ENCODE data around the gene RPS6KC1. TPM values are rescaled to one million over a fixed set of nuclear protein-coding genes. Genes with fewer than 3 reads are reported as not detected.

RPS6KC1 gene
- total RNA-seq, 1 donor from 2014 or later: 32.6 TPM

DNA sequence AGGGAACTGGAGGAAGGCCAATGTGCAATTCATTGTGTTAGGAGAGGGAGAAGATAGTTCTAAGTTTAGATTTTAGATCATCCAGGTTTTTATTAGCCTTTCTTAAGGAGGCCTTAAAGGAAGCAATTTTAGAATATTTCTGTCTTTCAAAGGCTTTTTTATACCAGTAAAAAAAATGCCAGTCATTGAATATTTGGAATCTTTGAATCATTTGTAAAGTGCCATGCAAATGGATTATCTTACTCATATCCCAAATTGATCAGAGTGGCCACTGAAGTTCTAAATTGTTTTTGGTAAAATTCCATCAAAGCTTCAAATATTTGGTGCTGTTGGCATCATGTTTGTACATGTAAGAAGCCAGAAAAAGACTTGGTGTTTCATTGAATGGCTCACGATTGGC, 244.8 kb downstream of the RPS6KC1 start:
- H3K9ac ChIP-seq: no peak overlapping the region
- no peak for DNase-seq (ENCODE audit: low spot score)
- no peaks in the 10 kb centered on the region for H3K27me3 ChIP-seq
- Mint-ChIP-seq H3K9me3 (no peaks in the 10 kb centered on the region), H3K27me3 (ENCODE audit: insufficient read depth, low read depth) (no peaks in the 10 kb centered on the region), H3K4me1 (peaks cover 3% of the 10 kb centered on the region), H3K36me3 (no peaks in the 10 kb centered on the region), H3K4me3 (no peak overlapping the region), H3K27ac (no peak overlapping the region)
- H3K9me3 ChIP-seq (ENCODE audit: low read depth): no peaks in the 10 kb centered on the region
- H3K4me1 ChIP-seq: peaks cover 11% of the 10 kb centered on the region
- H3K79me2 ChIP-seq (ENCODE audit: low read depth): no peaks in the 10 kb centered on the region
- H3K27ac ChIP-seq: no peak overlapping the region
- H3K4me3 ChIP-seq: no peak overlapping the region
- no peaks in the 10 kb centered on the region for H4K20me1 ChIP-seq (ENCODE audit: low read depth)
- no peaks in the 10 kb centered on the region for H3K36me3 ChIP-seq
- no peaks in the 10 kb centered on the region for H3F3A ChIP-seq (ENCODE audit: low read depth)
- H2AFZ ChIP-seq (replicated peaks): no peak overlapping the region
- no peak overlapping the region for H3K4me2 ChIP-seq
- TF ChIP-seq EZH2phosphoT487 (IDR thresholded peaks at IDR 0.05): no peak
- no peak for TF ChIP-seq EZH2 (IDR thresholded peaks at IDR 0.05)
- TF ChIP-seq, protein P1, sequence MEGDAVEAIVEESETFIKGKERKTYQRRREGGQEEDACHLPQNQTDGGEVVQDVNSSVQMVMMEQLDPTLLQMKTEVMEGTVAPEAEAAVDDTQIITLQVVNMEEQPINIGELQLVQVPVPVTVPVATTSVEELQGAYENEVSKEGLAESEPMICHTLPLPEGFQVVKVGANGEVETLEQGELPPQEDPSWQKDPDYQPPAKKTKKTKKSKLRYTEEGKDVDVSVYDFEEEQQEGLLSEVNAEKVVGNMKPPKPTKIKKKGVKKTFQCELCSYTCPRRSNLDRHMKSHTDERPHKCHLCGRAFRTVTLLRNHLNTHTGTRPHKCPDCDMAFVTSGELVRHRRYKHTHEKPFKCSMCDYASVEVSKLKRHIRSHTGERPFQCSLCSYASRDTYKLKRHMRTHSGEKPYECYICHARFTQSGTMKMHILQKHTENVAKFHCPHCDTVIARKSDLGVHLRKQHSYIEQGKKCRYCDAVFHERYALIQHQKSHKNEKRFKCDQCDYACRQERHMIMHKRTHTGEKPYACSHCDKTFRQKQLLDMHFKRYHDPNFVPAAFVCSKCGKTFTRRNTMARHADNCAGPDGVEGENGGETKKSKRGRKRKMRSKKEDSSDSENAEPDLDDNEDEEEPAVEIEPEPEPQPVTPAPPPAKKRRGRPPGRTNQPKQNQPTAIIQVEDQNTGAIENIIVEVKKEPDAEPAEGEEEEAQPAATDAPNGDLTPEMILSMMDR (IDR thresholded peaks at IDR 0.05): no peak

DNA sequence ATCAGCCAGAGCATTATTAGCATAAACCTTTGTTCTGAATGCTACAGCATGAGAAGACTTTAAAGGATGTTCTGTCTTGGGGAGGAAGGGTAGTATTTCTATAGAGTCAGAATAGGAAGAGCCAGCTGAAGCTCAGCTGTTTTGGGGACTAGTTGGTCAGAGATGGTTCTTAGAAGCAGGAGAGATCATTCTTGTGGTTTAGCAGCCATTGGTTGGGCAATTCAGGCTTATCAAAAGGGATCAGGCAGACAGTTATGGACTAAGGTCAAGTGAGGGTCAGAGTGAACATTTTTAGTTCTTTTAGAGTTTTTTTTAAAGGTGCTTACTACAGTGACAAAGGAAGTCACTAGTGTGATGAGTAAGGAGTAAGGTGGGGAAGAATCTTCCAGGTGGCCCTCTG, 245.5 kb downstream of the RPS6KC1 start:
- Histone ChIP-seq H3K4me2 (no peak overlapping the region), H3K27ac (no peak overlapping the region), H3K9me3 (ENCODE audit: low read depth) (no peaks in the 10 kb centered on the region), H3K36me3 (no peaks in the 10 kb centered on the region), H3K4me1 (peaks cover 11% of the 10 kb centered on the region), H3K4me3 (no peak overlapping the region), H3F3A (ENCODE audit: low read depth) (no peaks in the 10 kb centered on the region), H3K79me2 (ENCODE audit: low read depth) (no peaks in the 10 kb centered on the region), H4K20me1 (ENCODE audit: low read depth) (no peaks in the 10 kb centered on the region), H3K9ac (no peak overlapping the region), H3K27me3 (no peaks in the 10 kb centered on the region), H2AFZ (replicated peaks) (no peak overlapping the region)
- Mint-ChIP-seq H3K9me3 (no peaks in the 10 kb centered on the region), H3K4me3 (no peak overlapping the region), H3K27me3 (ENCODE audit: insufficient read depth, low read depth) (no peaks in the 10 kb centered on the region), H3K36me3 (no peaks in the 10 kb centered on the region), H3K27ac (no peak overlapping the region), H3K4me1 (peaks cover 3% of the 10 kb centered on the region)
- DNase-seq (ENCODE audit: low spot score): no peak
- TF ChIP-seq, protein P1 (IDR thresholded peaks at IDR 0.05): no peak
- TF ChIP-seq EZH2phosphoT487 (IDR thresholded peaks at IDR 0.05) (no peak), EZH2 (IDR thresholded peaks at IDR 0.05) (no peak)

DNA sequence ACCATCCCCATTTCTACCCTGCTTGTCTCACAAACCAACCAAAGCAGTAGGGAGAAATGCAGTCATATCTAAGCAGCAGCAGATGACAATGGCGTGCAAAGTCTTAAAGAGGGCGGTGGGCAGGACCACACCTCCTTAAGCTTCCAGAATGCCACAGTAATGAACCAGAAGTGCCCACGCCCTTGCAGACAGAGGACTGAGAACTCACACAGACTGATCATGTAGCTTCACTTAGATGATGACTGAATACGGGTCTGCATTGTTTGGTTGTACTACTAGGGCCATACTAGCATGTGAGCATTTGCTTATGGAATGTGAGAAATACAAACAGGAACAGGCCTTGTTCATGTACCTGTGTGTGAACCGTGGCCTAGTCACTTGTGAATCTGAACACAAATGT, 246.0 kb downstream of the RPS6KC1 start:
- TF ChIP-seq, protein P1 (IDR thresholded peaks at IDR 0.05): no peak
- TF ChIP-seq EZH2 (IDR thresholded peaks at IDR 0.05) (no peak), EZH2phosphoT487 (IDR thresholded peaks at IDR 0.05) (no peak)
- H3K4me2 ChIP-seq: no peak overlapping the region
- no peak overlapping the region for H3K27ac Mint-ChIP-seq
- H3K9me3 Mint-ChIP-seq: no peaks in the 10 kb centered on the region
- no peak overlapping the region for H2AFZ ChIP-seq (replicated peaks)
- no peaks in the 10 kb centered on the region for H3K27me3 ChIP-seq
- H3K79me2 ChIP-seq (ENCODE audit: low read depth): no peaks in the 10 kb centered on the region
- no peak overlapping the region for H3K4me3 ChIP-seq
- no peak overlapping the region for H3K4me3 Mint-ChIP-seq
- no peaks in the 10 kb centered on the region for H3K9me3 ChIP-seq (ENCODE audit: low read depth)
- H3K4me1 Mint-ChIP-seq: peaks cover 3% of the 10 kb centered on the region
- H3K27ac ChIP-seq: no peak overlapping the region
- no peak for DNase-seq (ENCODE audit: low spot score)
- H3K4me1 ChIP-seq: peaks cover 11% of the 10 kb centered on the region
- no peaks in the 10 kb centered on the region for H3K27me3 Mint-ChIP-seq (ENCODE audit: insufficient read depth, low read depth)
- H3F3A ChIP-seq (ENCODE audit: low read depth): no peaks in the 10 kb centered on the region
- no peaks in the 10 kb centered on the region for H3K36me3 ChIP-seq
- no peak overlapping the region for H3K9ac ChIP-seq
- H3K36me3 Mint-ChIP-seq: no peaks in the 10 kb centered on the region
- no peaks in the 10 kb centered on the region for H4K20me1 ChIP-seq (ENCODE audit: low read depth)
